ENCODE results near the gene GPATCH2.
"Not testable (repeated sequence)": the region's sequence is repeated elsewhere in the genome, so short reads cannot be mapped to it uniquely, and the experiment has no call there.

Gene GPATCH2

GRCh38 chr1:217525773-217526490 is 105.0 kb downstream of the GPATCH2 start:
- no peak for DNase-seq (ENCODE audit: low read depth)

DNA sequence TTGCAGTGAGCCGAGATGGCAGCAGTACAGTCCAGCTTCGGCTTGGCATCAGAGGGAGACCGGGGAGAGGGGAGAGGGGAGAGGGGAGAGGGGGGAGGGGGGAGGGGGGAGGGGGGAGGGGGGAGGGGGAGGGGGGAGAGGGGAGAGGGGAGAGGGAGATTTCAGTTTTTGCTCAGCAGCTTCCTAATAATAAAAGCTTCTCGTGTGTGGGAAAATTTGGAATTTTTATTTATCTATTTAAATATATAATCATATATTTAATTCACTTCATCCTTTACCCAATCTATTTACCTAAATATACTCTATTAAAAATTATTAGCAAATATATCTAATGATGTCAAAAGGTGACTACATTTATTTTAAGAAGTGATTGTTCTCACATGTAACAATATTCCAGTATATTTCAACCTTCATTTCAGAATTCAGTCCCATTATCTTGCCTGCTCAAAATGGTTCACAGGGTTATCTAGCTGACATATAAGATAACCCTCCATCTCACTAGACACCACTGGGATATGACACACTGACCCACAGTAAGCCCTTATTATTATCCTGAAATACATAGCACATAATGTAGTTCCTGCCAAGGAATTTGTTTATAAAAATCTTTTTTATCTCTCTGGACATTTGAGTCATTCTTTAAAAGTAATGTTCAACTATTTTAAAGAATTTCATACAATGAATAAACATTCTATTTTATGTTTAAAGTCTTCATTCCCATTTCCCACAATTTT is 105.9 kb downstream of the GPATCH2 start:
- DNase-seq (ENCODE audit: low read depth) = no peak

- not testable (repeated sequence) for DNase-seq (ENCODE audit: low read depth)
Observed at GRCh38 chr1:217523921-217524320, 107.0 kb downstream of the GPATCH2 start.

- no peak for DNase-seq (ENCODE audit: low read depth)
Observed at GRCh38 chr1:217522277-217522676, 108.6 kb downstream of the GPATCH2 start.

DNA sequence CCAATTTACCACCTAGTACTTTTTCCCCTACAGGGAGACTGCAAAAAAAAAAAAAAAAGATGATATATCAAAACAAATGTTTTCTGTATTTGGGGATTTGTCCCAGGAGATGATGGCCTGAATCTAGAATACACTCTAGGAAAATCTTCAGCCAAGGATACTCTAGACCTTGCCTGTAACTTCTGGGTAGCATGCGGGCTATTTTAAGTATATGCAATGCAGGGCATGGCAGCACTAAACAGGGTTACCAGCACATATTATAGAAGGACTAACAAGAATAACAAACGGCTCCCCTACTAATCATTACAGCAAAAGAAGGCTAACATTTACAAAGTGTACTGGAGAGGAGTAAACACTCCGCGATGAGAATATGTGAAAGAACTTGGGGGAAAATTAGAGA is 109.6 kb downstream of the GPATCH2 start:
- no peak for DNase-seq (ENCODE audit: low read depth)

DNA sequence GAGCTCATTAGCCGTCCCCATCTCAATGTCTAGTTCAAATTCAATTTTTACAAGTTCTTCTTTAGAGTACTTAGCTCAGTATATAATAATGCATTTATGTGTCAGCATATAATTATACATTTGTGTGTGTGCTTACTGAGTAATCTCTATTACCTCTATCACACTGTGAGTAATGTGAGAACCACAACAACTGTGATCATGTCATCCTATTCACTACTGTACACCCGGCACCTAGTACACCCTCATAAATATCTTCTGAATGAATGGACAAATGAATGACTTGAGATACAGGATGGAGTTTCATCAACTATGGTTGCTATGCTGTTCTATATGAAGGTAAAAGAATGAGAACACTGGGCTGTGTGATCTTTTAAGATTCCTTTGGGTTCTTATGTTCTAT is 124.0 kb downstream of the GPATCH2 start:
- no peak for DNase-seq (ENCODE audit: low read depth)

DNA sequence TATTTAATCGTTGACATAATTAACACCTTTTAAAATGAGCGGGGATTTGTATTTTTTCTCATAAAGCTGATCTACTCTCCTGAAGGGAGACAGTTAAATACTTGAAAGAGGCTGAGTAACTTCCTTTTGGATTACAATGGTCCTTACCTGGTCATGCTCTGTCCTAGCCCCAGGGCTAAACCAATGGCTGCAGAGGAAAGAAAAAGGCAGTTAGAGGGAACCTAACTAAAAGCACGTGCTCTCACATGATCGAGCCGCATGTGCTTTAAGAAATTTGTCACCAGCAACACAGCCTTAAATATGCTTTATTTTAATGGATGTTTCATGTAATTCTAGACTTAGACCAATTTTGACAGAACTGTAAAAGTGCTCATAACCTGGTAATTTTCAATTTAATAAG is 132.7 kb downstream of the GPATCH2 start:
- DNase-seq (ENCODE audit: low read depth) = no peak

DNA sequence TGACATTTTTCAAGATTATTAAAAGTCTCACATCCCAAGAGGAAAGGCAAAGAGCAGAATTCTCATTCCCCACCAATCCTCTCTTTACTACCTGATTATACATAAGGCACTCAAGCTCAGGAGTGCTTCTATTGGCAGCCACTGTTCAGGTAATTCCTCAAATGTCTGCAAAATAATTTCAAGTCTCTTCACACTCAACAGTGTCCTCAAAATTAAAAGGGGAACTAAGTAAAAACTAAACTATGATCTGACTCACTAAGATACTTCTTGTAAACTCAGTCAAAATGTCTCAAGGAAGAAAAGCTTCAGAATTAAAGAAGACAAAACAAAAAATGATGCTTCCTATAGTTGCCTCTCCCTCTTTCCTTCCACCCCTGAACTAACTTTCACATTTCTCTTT is 135.6 kb downstream of the GPATCH2 start:
- DNase-seq (ENCODE audit: low read depth) = no peak

DNA sequence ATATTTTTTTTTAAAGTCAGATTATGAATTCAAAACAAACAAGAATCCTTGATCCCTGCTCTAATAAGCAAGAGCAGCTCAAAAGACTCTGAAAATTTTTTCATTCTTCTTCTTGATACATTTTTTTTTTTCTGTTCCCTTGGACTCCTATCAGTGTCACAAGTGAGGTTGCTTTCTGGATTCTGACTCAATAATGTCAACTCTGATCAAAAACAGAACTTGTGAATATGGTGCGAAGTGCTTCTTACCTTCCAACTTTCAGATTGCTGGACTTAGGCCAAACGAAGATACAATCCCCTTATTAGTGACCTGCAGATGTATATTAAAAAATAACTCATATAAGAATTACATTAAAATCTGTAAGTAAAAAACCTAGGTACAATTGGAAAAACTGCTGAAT is 136.1 kb downstream of the GPATCH2 start:
- DNase-seq (ENCODE audit: low read depth) = no peak

DNA sequence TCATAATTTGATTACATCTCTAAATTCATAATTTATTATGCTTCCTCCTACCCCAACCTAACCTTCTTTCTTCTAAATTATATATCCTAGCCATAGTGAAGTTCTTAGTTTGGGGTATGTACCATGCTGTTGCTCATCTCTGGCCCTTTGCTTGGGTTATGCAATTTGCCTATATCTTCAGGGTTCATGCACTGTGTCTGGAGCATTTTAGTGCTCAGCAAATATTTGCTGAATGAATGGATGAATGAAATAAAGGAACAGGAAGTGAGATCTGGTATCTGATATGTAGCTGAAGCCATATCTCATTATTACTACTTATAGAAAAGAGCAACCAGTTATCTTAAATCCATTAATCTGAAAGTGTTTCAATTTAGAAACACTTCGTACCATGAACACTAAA is 137.6 kb downstream of the GPATCH2 start:
- no peak for DNase-seq (ENCODE audit: low read depth)

GRCh38 chr1:217484871-217485270 is 146.0 kb downstream of the GPATCH2 start:
- no peak for DNase-seq (ENCODE audit: low read depth)

DNA sequence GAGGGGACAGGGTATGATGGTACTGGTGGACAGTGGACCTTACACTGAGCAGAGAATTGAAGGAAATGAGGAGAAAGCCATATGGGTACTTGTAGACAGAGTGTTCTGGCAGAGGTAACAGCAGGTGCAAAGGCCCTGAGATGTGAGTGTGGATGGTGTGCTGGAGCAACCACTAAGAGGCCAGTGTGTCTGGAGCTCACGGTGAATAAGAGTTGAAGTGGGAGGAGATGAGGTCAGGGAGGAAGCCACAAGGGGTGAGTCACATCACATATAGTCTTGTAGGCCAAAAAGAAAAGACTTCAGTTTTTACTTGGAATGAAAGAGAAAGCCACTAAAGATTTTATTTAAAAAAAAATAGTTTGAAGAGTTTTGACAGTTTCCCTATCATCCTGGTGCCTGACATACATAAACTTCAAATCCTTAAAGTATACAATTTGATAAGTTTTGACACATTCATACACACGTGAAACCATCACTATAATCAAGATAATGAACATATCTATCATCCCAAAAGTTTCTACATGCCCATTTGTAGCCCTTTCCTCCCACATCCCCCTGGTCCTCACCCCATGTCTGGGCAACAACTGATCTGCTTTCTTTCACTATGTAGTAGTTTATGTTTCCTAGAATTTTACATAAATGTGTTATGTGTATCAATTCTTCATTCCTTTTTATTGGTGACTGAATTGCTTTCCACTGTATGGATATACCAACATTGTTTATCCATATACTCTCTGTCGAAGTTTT is 148.4 kb downstream of the GPATCH2 start:
- peak; percentile 23 for DNase-seq (ENCODE audit: low read depth)

GRCh38 chr1:217478450-217478849 is 152.4 kb downstream of the GPATCH2 start:
- no peak for DNase-seq (ENCODE audit: low read depth)

DNA sequence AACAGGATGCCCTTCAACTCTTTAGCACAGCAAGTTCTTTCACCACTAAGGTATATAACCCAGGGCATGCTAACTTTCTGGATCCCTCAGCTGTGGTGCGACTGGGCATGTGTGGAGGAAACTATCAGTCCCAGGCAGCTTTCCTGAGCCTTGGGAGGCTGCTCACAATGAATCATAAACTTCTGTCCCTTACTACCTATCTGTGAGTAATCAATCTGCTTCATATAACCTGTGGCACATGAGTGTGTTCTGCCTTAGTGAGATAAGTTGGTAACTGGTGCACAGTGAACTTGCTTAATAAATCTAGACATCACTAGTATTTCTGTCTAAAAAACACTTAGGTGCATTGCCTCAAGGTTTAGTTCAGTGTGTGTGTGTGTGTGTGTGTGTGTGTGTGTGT is 158.0 kb downstream of the GPATCH2 start:
- DNase-seq (ENCODE audit: low read depth) = no peak

GRCh38 chr1:217471403-217471802 is 159.5 kb downstream of the GPATCH2 start:
- no peak for DNase-seq (ENCODE audit: low read depth)

DNA sequence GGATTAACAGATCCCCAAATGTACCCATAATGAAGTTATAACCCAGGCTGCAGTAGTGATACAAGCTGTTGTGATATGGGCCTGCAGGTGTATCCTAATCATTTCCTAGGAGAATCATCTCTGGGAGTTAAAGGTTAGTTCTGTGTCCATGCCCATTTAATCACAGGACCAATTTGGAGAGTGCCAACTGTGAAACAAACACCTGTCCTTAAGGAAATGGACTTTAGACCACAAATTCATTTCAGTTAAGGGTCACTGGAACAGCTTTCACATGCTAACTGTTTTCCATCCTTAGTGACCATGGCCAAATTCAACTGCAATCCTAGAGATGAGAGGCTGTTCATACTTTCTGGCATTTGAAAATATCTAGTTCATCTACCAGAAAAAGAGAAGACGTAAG is 160.9 kb downstream of the GPATCH2 start:
- no peak for DNase-seq (ENCODE audit: low read depth)

GRCh38 chr1:217465102-217465501 is 165.8 kb downstream of the GPATCH2 start:
- no peak for DNase-seq (ENCODE audit: low read depth)

GRCh38 chr1:217462666-217463065 is 168.2 kb downstream of the GPATCH2 start:
- no peak for DNase-seq (ENCODE audit: low read depth)

DNA sequence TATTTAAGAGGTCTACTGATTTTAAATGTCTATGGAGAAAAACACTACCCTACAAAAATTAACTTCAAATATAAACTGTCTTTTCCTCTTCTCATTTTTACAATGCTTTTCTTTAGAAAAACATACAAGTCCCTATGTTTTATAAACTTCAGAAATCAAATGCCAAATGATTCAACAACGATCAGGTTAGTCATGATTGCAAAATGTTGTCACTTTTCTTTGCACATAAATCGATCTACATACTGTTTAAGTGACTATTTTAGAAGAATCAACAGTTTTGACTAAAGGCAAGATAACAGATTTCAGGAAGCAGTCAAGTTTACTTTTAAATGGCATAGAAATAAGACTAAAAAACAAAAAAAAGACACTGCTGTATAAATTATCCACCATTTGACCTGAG is 168.7 kb downstream of the GPATCH2 start:
- no peak for DNase-seq (ENCODE audit: low read depth)

GRCh38 chr1:217457016-217457415 is 173.9 kb downstream of the GPATCH2 start:
- DNase-seq (ENCODE audit: low read depth) = no peak

GRCh38 chr1:217456261-217456660 is 174.6 kb downstream of the GPATCH2 start:
- no peak for DNase-seq (ENCODE audit: low read depth)

GRCh38 chr1:217453816-217454215 is 177.1 kb downstream of the GPATCH2 start:
- no peak for DNase-seq (ENCODE audit: low read depth)

DNA sequence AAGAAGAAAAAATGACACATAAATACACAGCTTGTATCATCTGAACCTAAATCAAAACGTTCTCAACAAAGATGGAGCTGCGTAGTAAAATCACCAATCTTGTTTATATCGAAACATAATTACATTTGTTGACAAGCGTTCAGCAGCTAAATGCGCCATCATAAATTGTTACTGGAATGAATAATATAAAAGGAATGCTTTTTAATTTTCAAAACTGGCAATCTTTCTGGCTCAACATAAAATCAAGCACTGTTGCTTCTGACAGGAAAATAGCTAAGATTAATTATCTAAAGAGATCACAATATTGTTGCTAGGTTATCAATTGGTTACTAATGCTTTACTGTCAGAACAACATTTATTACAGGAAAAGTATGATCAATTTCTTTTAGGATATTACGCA is 181.5 kb downstream of the GPATCH2 start:
- no peak for DNase-seq (ENCODE audit: low read depth)
